GM18517 (cell line): ENCODE results near the gene NELL2.

Experiments
- ATAC-seq: cut with Tn5 transposase; IDR thresholded peaks from one replicate; pipeline ENCODE4 v1.9.1; 2021; ENCODE audit warnings: mild to moderate bottlenecking, moderate library complexity; ENCODE audit not compliant: unreplicated experiment

The NELL2 gene

GRCh38 chr12:44551631-44552030 is 324.5 kb downstream of the NELL2 start:
- ATAC-seq = no peak

- ATAC-seq = no peak
Measured at GRCh38 chr12:44550377-44550776, 325.7 kb downstream of the NELL2 start.

GRCh38 chr12:44546060-44546459 is 330.1 kb downstream of the NELL2 start:
- no peak for ATAC-seq

GRCh38 chr12:44544018-44544417 is 332.1 kb downstream of the NELL2 start:
- ATAC-seq = no peak

GRCh38 chr12:44542716-44543115 is 333.4 kb downstream of the NELL2 start:
- no peak for ATAC-seq

GRCh38 chr12:44537354-44537753 is 338.8 kb downstream of the NELL2 start:
- ATAC-seq = no peak

GRCh38 chr12:44532940-44533339 is 343.2 kb downstream of the NELL2 start:
- ATAC-seq = no peak

- ATAC-seq = no peak
Measured at GRCh38 chr12:44531320-44531971, 344.7 kb downstream of the NELL2 start.

- ATAC-seq = no peak
Measured at GRCh38 chr12:44526655-44527182, 349.4 kb downstream of the NELL2 start.

GRCh38 chr12:44525806-44526654 is 350.1 kb downstream of the NELL2 start:
- ATAC-seq = no peak

- no peak for ATAC-seq
Measured at GRCh38 chr12:44523828-44524227, 352.3 kb downstream of the NELL2 start.

- no peak for ATAC-seq
Measured at GRCh38 chr12:44521702-44522101, 354.4 kb downstream of the NELL2 start.

GRCh38 chr12:44519931-44520330 is 356.2 kb downstream of the NELL2 start:
- no peak for ATAC-seq

- ATAC-seq = no peak
Measured at GRCh38 chr12:44511289-44511688, 364.8 kb downstream of the NELL2 start.

- no peak for ATAC-seq
Measured at GRCh38 chr12:44510510-44510909, 365.6 kb downstream of the NELL2 start.

- ATAC-seq = no peak
Measured at GRCh38 chr12:44510076-44510475, 366.0 kb downstream of the NELL2 start.

- ATAC-seq = no peak
Measured at GRCh38 chr12:44509471-44509870, 366.6 kb downstream of the NELL2 start.

- no peak for ATAC-seq
Measured at GRCh38 chr12:44507461-44507860, 368.7 kb downstream of the NELL2 start.

GRCh38 chr12:44504799-44505198 is 371.3 kb downstream of the NELL2 start:
- ATAC-seq = no peak

- ATAC-seq = no peak
Measured at GRCh38 chr12:44503329-44503728, 372.8 kb downstream of the NELL2 start.

- ATAC-seq = no peak
Measured at GRCh38 chr12:44502681-44503080, 373.4 kb downstream of the NELL2 start.

- ATAC-seq = no peak
Measured at GRCh38 chr12:44500423-44500822, 375.7 kb downstream of the NELL2 start.
